ENCODE data around the gene TNFRSF25.
"Not testable (repeated sequence)": the region's sequence is repeated elsewhere in the genome, so short reads cannot be mapped to it uniquely, and the experiment has no call there.

DNA sequence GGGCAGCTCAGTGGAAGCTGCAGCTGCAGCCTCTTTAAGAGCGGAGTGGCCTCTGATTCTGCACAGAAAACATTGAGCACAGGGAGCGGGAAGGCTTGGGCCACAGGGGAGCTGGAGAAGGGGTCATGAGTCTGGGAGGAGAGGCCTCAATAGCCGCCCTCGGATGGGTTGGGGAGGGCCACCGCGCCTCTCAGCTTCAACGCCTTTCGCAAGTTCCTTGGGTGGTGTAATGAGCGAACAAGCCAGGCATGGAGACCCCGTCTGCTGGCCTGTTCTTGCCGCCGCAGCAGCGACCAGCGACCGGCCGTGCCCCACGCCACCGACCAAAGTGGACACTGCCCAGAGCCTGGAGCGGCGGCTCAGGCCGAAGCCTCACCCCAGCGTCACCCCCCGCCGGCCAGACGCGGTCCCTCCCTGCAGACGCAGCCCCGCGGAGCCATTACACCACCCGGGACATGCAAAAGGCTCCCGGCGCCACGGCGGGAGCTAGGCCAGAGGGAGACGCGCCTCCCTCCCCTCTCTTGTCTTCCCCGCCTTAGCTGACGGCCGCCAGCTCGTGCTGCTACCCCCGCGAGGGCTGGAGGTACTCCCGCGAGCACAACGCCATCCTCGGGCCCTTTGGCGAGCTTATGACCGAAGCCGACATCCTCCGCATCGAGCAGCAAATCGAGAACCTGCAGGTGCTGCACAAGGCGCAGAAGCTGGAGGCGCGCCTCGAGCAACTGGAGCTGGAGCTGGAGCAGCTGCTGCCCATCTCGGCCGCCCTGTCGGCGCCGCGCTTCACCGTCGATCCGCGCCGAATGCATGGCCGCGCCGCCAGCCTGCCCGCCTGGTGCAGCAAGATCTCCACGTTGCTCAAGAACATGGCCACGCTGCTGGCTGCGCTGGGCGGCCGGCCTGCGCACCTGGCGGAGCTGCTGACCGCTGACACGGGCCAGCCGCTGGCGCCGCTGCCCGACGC lies 11.8 kb downstream of the TNFRSF25 start:
- not testable (repeated sequence) for TF ChIP-seq TAF1 (IDR thresholded peaks at IDR 0.05; ENCODE audit: control insufficient read depth, extremely low read depth, insufficient read depth, low read length, severe bottlenecking); SREBF2 (CRISPR knock-in tag; IDR thresholded peaks at IDR 0.05); SIN3A (IDR thresholded peaks at IDR 0.05; ENCODE audit: borderline replicate concordance in 2 of 2, control insufficient read depth in 1 of 2, low read depth in 2 of 2, low read length in 2 of 2); MAFK (IDR thresholded peaks at IDR 0.05; ENCODE audit: low read length); ZBTB2 (IDR thresholded peaks at IDR 0.05); RAD21 (CRISPR knock-in tag; conservative IDR thresholded peaks at IDR 0.05 in 1 of 2, IDR thresholded peaks at IDR 0.05 in 1 of 2); RBM39 (optimal IDR thresholded peaks at IDR 0.05; ENCODE audit: low read depth, low read length); ARID1B (IDR thresholded peaks at IDR 0.05); JUND (IDR thresholded peaks at IDR 0.05; ENCODE audit: borderline replicate concordance, low read depth, low read length); JUND (tag; IDR thresholded peaks at IDR 0.05; ENCODE audit: borderline replicate concordance, low read depth, low read length); ARNT (IDR thresholded peaks at IDR 0.05)
- TF ChIP-seq, protein P1, sequence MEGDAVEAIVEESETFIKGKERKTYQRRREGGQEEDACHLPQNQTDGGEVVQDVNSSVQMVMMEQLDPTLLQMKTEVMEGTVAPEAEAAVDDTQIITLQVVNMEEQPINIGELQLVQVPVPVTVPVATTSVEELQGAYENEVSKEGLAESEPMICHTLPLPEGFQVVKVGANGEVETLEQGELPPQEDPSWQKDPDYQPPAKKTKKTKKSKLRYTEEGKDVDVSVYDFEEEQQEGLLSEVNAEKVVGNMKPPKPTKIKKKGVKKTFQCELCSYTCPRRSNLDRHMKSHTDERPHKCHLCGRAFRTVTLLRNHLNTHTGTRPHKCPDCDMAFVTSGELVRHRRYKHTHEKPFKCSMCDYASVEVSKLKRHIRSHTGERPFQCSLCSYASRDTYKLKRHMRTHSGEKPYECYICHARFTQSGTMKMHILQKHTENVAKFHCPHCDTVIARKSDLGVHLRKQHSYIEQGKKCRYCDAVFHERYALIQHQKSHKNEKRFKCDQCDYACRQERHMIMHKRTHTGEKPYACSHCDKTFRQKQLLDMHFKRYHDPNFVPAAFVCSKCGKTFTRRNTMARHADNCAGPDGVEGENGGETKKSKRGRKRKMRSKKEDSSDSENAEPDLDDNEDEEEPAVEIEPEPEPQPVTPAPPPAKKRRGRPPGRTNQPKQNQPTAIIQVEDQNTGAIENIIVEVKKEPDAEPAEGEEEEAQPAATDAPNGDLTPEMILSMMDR (IDR thresholded peaks at IDR 0.05 in 2 of 3, conservative IDR thresholded peaks at IDR 0.05 in 1 of 3; ENCODE audit: insufficient read depth in 2 of 3, low read depth in 1 of 3, low read length in 3 of 3), result not testable (repeated sequence)
